PC-3 (cell line): ENCODE data around the gene IL31.

Source experiments
- CTCF ChIP-seq: fragments of 300-600 bp; sonication (generic); conservative IDR thresholded peaks from 2 replicates; pipeline ENCODE4 v1.5.1; 2017; ENCODE audit warnings: antibody characterized with exemption, low read depth, mild to moderate bottlenecking, low read length
- EZH2 ChIP-seq: fragments of 300-600 bp; sonication (generic); IDR thresholded peaks from one replicate; pipeline ENCODE4 v1.6.1; 2017; ENCODE audit warnings: antibody characterized with exemption, mild to moderate bottlenecking, low read length; ENCODE audit not compliant: unreplicated experiment

- TF ChIP-seq CTCF = peak; percentile 62
- TF ChIP-seq EZH2 = no peak
These were observed 47.1 kb downstream of the IL31 start for GRCh38 chr12:122126713-122127597.
